Stimulated activated CD8-positive, alpha-beta memory T cell treated with anti-CD3 and anti-CD28 coated beads, Interleukin-2, amount 100 ng/mL, for 48 hours (primary cell): ENCODE data around the gene FAM120B.
"Not testable (repeated sequence)": the region's sequence is repeated elsewhere in the genome, so short reads cannot be mapped to it uniquely, and the experiment has no call there.

Experiments
- DNase-seq, 2 donors: peaks; one replicate each; pipeline ENCODE4 v3.0.0-alpha.2; 2020; ENCODE audit warnings: low read depth in 2 of 2

The FAM120B gene, protein sequence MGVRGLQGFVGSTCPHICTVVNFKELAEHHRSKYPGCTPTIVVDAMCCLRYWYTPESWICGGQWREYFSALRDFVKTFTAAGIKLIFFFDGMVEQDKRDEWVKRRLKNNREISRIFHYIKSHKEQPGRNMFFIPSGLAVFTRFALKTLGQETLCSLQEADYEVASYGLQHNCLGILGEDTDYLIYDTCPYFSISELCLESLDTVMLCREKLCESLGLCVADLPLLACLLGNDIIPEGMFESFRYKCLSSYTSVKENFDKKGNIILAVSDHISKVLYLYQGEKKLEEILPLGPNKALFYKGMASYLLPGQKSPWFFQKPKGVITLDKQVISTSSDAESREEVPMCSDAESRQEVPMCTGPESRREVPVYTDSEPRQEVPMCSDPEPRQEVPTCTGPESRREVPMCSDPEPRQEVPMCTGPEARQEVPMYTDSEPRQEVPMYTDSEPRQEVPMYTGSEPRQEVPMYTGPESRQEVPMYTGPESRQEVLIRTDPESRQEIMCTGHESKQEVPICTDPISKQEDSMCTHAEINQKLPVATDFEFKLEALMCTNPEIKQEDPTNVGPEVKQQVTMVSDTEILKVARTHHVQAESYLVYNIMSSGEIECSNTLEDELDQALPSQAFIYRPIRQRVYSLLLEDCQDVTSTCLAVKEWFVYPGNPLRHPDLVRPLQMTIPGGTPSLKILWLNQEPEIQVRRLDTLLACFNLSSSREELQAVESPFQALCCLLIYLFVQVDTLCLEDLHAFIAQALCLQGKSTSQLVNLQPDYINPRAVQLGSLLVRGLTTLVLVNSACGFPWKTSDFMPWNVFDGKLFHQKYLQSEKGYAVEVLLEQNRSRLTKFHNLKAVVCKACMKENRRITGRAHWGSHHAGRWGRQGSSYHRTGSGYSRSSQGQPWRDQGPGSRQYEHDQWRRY

DNA sequence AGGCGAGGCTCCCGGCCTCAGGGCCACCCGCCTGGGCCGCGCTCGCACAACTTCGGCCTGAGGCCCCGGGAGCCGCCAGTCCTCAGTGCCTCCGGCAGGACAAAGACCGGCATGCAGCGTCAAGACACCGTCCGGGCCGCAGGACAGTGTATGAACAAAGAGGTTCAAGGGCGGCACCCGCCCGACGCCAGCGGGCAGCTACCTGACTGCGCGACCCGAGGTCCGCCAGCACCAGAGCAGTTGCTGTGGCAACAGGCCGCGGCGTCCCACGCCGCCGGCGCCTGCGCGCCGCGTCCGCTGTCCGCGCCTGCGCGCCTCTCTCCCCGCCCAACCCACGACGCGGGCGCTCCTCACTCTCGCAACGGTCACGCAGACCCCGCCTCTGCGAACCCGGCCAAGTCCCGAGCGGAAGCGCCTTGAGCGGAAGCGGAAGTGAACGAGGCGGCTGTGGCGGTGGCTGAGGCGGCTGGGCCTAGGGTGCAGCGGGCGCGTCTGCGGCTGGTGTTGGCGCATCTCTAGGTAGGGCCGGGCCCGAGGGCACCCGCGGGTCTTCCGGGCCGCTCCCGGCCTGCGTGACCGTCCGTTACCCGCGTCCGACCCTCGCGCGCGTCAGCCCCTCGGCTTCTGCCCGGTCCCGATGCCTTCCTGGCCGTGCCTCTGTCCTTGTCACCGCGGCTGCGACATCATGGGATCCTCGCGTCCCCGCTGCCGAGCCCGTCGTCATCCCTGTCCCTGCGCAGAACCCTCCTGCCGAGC is at the start of gene FAM120B:
FAM120B (plus strand) TSS at position 435 of the 756 bp plus-strand sequence. CDS start 10,633 bp downstream, outside the sequence.
- DNase-seq: peak; percentile 91 to 93

- DNase-seq: no peak
Observed at GRCh38 chr6:170257376-170257775, 49.2 kb upstream of the FAM120B start.

DNA sequence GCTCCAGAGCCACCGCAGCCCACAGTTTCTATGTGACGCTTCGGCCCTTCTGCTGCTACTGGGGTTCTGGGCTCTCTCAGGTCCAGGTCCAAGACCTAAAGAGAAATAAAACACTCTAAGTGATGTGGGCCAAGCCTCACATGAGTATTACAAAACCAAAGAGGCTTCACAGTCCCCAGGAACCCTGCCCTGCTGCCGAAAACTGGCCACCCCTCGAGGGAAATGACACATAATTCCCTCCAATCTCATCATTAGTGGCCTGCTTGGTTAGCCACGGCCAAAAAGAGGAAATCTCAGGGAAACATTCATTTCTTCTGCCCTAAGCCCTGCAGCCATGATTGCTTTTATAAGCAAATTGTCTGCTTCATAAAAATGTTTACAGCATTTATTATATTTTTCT is 48.2 kb upstream of the FAM120B start:
- DNase-seq: no peak

- DNase-seq: no peak
Observed at GRCh38 chr6:170259278-170259677, 47.3 kb upstream of the FAM120B start.

DNA sequence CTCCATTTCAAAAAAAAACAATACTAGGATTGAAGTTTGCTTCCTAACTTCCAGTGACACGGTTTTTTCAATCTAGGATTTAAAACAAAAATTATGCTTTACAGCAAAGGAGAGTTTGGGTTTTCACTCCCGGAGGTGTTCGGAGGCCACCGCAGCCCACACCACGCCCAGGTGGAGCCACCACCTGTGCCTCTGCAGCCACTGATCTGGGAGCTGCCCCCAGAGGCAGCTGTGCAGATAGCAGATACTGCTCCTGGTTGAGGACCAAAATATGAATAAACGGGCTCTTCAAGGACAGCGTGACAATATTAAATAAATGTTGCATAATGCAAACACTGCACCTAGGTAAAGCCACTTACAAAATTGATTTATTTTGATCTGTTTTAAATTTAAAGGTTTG is 45.9 kb upstream of the FAM120B start:
- DNase-seq: no peak

- DNase-seq: no peak
Observed at GRCh38 chr6:170261643-170262488, 44.7 kb upstream of the FAM120B start.

GRCh38 chr6:170262489-170263088 is 44.0 kb upstream of the FAM120B start:
- no peak for DNase-seq

GRCh38 chr6:170263410-170263809 is 43.1 kb upstream of the FAM120B start:
- no peak for DNase-seq

GRCh38 chr6:170264086-170264485 is 42.5 kb upstream of the FAM120B start:
- no peak for DNase-seq

DNA sequence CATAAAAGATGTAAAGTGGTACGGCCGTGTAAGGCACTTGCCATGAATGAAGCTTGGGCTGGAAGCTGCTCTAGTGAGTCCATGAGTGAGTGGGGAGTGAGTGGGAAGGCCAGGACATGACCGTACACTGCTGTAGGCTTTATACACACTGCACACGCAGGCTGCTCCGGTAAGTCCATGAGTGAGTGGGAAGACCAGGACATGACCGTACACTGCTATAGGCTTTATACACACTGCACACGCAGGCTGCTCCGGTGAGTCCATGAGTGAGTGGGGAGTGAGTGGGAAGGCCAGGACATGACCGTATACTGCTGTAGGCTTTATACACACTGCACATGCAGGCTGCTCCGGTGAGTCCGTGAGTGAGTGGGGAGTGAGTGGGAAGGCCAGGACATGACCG is 41.9 kb upstream of the FAM120B start:
- not testable (repeated sequence) for DNase-seq

- no peak for DNase-seq
Observed at GRCh38 chr6:170265655-170266054, 40.9 kb upstream of the FAM120B start.

DNA sequence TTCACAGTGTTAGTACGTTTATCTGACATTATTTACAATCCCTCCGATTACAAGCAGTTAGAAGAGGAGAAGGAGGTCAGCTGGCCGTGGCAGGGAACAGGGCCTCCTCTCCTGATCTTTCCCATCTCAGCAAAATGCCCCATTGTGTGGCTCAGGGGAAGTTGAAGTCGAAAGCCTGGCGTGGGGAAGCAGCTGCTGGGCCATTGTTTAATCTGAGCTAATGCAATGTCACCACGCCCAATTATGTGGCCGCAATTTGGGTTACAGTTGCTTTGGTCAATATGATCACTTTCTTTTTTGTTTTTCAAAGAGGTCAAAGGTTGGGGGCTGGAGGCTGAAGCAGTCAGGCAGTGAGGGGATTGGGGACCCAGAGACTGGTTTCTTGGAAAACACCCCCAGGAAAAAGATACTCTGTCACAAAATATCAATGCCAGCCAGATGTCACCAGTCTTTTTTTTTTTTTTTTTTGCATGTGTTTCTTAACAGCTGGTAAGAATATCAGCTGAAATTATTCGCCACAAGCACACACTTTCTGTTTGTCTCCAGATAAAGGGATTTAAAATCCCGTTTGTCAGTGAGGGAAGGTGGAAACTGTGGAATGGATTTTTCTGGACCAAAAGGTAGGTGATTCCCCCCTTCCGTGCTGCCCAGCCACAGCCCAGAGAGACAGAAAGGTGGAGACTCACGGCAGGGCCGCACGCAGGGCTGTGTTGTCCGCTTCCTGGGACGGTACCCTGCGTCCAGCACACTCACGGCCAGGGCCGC is 40.3 kb upstream of the FAM120B start:
- DNase-seq: no peak

- DNase-seq: no peak
Observed at GRCh38 chr6:170267688-170268087, 38.9 kb upstream of the FAM120B start.

GRCh38 chr6:170268216-170269129 is 38.1 kb upstream of the FAM120B start:
- DNase-seq: no peak

- no peak for DNase-seq
Observed at GRCh38 chr6:170269151-170269845, 37.3 kb upstream of the FAM120B start.

DNA sequence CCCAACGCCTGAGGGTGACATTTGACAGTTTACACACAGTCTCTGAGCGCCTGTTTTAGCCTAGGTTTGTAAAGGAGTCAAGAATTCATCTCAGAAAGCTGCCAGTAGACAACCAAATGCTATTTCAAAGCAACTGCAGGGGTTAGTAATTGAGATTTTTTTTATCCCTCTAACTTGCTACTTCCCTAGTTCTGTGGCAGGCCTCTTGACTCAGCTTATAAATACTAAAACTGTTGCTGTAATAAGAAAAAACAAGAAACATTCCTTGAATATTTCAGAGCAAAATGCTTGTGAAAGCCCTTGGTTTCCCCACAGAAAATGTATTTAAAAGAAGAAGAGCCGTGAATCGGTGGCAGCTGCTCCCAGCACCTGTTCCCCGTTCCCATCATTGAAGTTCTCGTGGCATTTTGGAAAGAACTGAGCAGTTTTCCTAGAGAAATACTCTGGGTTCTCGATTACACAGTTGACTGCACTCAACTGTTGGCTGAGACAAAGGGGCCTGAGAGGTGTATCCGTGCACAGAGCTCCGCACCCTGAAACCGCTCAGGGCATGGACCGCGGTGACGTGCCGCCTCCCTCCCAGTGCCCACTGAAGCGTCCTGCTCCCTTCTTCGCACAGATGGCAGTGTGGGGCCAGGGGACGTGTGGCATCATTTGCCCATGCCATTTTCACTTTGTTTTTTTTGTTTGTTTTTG is 36.6 kb upstream of the FAM120B start:
- no peak for DNase-seq

DNA sequence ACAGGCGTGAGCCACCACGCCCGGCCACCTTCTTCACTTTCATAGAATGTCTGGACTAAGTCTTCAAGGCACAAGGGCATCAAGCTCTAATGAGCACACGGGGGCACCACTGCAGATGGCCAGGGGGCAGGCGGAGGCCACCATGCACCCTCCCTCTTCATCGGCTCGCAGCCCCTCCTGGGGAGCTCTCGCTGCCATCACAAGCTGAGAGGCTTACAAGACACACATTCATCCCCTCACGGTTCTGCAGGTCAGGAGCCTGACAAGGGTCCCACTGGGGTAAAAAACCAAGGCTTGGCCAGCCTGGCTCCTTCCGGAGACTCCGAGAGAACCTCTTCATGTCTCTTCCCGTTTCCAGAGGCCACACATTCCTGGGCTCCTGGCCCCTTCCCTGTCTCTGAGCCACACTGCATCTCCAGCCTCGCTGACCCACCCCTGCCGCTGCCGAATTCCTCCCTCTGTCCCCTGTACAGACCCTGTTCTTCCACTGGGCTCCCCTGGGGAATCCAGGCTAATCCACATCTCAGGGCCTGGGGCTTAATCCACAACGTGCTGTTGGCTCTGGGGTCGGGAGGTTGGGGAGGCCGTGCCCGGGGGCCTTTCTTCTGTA is 35.5 kb upstream of the FAM120B start:
- no peak for DNase-seq
